GM12875 (cell line): Measurements from ENCODE around the gene MED13.

ENCODE experiments used
- H3K4me3 ChIP-seq: one replicate; pipeline ENCODE4 v1.5.1; 2011; ENCODE audit warnings: low read depth, low read length, control low read depth
- CTCF ChIP-seq: IDR thresholded peaks from 2 replicates; pipeline ENCODE4 v1.5.1; 2011; ENCODE audit warnings: low read depth, mild to moderate bottlenecking, control low read depth, inconsistent platforms, low read length, moderate library complexity, borderline replicate concordance; ENCODE audit not compliant: insufficient read depth

MED13 gene

GRCh38 chr17:62096401-62096670 is 31.3 kb upstream of the MED13 start:
- H3K4me3 ChIP-seq: no peak overlapping the region
- no peak for TF ChIP-seq CTCF

GRCh38 chr17:62094175-62094574 is 29.1 kb upstream of the MED13 start:
- H3K4me3 ChIP-seq: no peak overlapping the region
- TF ChIP-seq CTCF: no peak

GRCh38 chr17:62093188-62094155 is 28.4 kb upstream of the MED13 start:
- no peak for TF ChIP-seq CTCF
- H3K4me3 ChIP-seq: no peak overlapping the region

- no peak overlapping the region for H3K4me3 ChIP-seq
- no peak for TF ChIP-seq CTCF
Observed at GRCh38 chr17:62092784-62093183, 27.7 kb upstream of the MED13 start.

- H3K4me3 ChIP-seq: no peak overlapping the region
- no peak for TF ChIP-seq CTCF
Observed at GRCh38 chr17:62091804-62092203, 26.7 kb upstream of the MED13 start.

- H3K4me3 ChIP-seq: no peak overlapping the region
- TF ChIP-seq CTCF: no peak
Observed at GRCh38 chr17:62090868-62091267, 25.8 kb upstream of the MED13 start.
